HG03159 (cell line): ENCODE data around the gene RNF19B.
"Not testable (repeated sequence)": the region's sequence is repeated elsewhere in the genome, so short reads cannot be mapped to it uniquely, and the experiment has no call there.

Experiments used
- ATAC-seq: cut with Tn5 transposase; IDR thresholded peaks from one replicate; pipeline ENCODE4 v1.9.1; 2021; ENCODE audit warnings: mild to moderate bottlenecking, moderate library complexity; ENCODE audit not compliant: unreplicated experiment

Gene RNF19B

GRCh38 chr1:32964461-32965250, at the start of gene RNF19B:
RNF19B (minus strand) TSS chr1:32964809; CDS start chr1:32964685, 124 bp downstream.
- peak; percentile 81 for ATAC-seq

GRCh38 chr1:33013791-33014190, 49.2 kb upstream of the RNF19B start:
- ATAC-seq = no peak

GRCh38 chr1:33012165-33012564, 47.6 kb upstream of the RNF19B start:
- no peak for ATAC-seq

- no peak for ATAC-seq
Measured at GRCh38 chr1:33010932-33011731, 46.5 kb upstream of the RNF19B start.

GRCh38 chr1:33009561-33009960, 45.0 kb upstream of the RNF19B start:
- no peak for ATAC-seq

- ATAC-seq = no peak
Measured at GRCh38 chr1:33008051-33008914, 43.7 kb upstream of the RNF19B start.

- ATAC-seq = no peak
Measured at GRCh38 chr1:33007190-33008050, 42.8 kb upstream of the RNF19B start.

- ATAC-seq = no peak
Measured at GRCh38 chr1:33005838-33006421, 41.3 kb upstream of the RNF19B start.

- no peak for ATAC-seq
Measured at GRCh38 chr1:33005117-33005837, 40.7 kb upstream of the RNF19B start.

- no peak for ATAC-seq
Measured at GRCh38 chr1:33004613-33005012, 40.0 kb upstream of the RNF19B start.

- ATAC-seq = no peak
Measured at GRCh38 chr1:33003657-33004056, 39.0 kb upstream of the RNF19B start.

GRCh38 chr1:33002006-33002405, 37.4 kb upstream of the RNF19B start:
- ATAC-seq = no peak

- no peak for ATAC-seq
Measured at GRCh38 chr1:33001282-33001681, 36.7 kb upstream of the RNF19B start.

GRCh38 chr1:33000427-33001026, 35.9 kb upstream of the RNF19B start:
- no peak for ATAC-seq

GRCh38 chr1:32998997-32999396, 34.4 kb upstream of the RNF19B start:
- ATAC-seq = no peak

- no peak for ATAC-seq
Measured at GRCh38 chr1:32998064-32998463, 33.5 kb upstream of the RNF19B start.

- ATAC-seq = no peak
Measured at GRCh38 chr1:32997381-32997891, 32.8 kb upstream of the RNF19B start.

GRCh38 chr1:32993324-32993636, 28.7 kb upstream of the RNF19B start:
- ATAC-seq = not testable (repeated sequence)
